PC-9 (cell line): Measurements from ENCODE around the gene AP4E1.

Experiments used
- EZH2 ChIP-seq: fragments of 200-600 bp; sonication (generic); IDR thresholded peaks from 2 replicates; pipeline ENCODE4 v1.8.0; 2017; ENCODE audit warnings: antibody characterized with exemption, low read depth
- TF ChIP-seq, protein P1 (sequence below): fragments of 200-600 bp; sonication (generic); conservative IDR thresholded peaks from 2 replicates; pipeline ENCODE4 v1.6.1; 2017; ENCODE audit warnings: mixed run types, antibody characterized with exemption, mild to moderate bottlenecking, moderate library complexity

DNA sequence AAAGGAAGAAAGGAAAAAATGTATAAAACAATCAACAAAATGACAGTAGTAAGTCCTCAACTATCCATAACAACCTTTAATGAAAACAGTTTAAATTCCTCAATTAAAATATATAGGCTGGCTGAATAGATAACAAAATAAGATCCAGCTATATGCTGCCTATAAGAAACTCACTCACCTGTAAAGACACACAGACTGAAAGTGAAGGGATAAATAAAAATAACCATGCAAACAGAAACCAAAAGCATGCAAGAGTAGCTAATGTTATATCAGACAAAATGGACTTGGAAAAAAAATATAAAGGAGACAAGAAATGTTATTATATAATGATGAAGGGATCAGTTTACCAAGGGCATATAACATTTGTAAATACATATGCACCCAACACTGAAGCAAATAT is 51.2 kb downstream of the AP4E1 start:
- TF ChIP-seq, protein P1, sequence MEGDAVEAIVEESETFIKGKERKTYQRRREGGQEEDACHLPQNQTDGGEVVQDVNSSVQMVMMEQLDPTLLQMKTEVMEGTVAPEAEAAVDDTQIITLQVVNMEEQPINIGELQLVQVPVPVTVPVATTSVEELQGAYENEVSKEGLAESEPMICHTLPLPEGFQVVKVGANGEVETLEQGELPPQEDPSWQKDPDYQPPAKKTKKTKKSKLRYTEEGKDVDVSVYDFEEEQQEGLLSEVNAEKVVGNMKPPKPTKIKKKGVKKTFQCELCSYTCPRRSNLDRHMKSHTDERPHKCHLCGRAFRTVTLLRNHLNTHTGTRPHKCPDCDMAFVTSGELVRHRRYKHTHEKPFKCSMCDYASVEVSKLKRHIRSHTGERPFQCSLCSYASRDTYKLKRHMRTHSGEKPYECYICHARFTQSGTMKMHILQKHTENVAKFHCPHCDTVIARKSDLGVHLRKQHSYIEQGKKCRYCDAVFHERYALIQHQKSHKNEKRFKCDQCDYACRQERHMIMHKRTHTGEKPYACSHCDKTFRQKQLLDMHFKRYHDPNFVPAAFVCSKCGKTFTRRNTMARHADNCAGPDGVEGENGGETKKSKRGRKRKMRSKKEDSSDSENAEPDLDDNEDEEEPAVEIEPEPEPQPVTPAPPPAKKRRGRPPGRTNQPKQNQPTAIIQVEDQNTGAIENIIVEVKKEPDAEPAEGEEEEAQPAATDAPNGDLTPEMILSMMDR, result no peak
- no peak for TF ChIP-seq EZH2
